Stomach smooth muscle (tissue), 2 donors: ENCODE results near the gene CABYR.

Experiments
- H3K27ac ChIP-seq: one replicate; pipeline ENCODE4 v1.7.0; 2013; ENCODE audit warnings: mild to moderate bottlenecking, low read length, inconsistent platforms
- H3K27me3 ChIP-seq, 2 donors: one replicate each; pipeline ENCODE4 v1.7.0; 2013; ENCODE audit warnings: low read length in 2 of 2; ENCODE audit not compliant: insufficient read depth in 2 of 2, control insufficient read depth in 1 of 2
- H3K36me3 ChIP-seq, 2 donors: one replicate each; pipeline ENCODE4 v1.7.0; 2013; ENCODE audit warnings: low read length in 2 of 2; ENCODE audit not compliant: control insufficient read depth in 2 of 2, insufficient read depth in 2 of 2
- H3K4me1 ChIP-seq: one replicate; pipeline ENCODE4 v1.7.0; 2013; ENCODE audit warnings: low read length; ENCODE audit not compliant: control insufficient read depth, insufficient read depth
- H3K4me3 ChIP-seq, 2 donors: one replicate each; pipeline ENCODE4 v1.7.0; 2013; ENCODE audit warnings: low read length in 2 of 2
- H3K9ac ChIP-seq, 2 donors: one replicate each; pipeline ENCODE4 v1.7.0; 2013; ENCODE audit warnings: low read length in 2 of 2, mild to moderate bottlenecking in 1 of 2
- H3K9me3 ChIP-seq, 2 donors: one replicate each; pipeline ENCODE4 v1.7.0; 2013; ENCODE audit warnings: low read length in 2 of 2; ENCODE audit not compliant: control insufficient read depth in 2 of 2
- donor health status: healthy.
- donor health status: Pancreatic carcinoma.

Gene CABYR

DNA sequence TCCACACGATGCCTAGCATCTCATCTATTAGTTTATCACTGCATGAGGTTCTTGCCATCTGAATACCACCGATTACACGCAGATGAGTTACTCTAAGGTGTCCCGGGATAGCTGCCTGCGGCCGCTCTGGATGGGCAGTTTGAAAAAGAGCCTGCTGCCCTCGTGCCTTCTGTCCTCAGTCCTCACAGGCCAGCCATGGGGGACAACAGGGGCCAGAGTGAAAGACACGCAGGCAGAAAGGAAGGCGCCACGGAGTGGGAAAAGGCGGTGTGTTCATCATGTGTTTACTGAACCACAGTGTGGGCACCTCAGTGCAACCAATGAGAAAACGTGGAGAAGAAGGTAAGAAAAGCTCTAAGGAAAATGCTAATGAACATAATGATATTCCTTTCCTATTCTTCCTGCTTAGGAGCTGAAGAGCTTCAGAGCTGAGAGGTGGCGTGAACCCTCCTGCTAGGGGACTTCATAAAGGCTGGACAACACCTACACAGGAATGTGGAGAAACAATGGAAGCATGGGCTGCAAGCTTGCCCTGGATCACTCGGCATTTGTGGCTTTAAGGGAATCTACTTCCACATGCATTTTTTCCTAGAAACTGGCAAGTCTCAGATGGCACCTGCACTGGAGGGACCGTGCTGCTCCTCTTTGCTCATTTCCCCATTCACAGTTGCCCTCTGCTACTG is 50.9 kb downstream of the CABYR start:
- H3K4me1 ChIP-seq, result peaks cover 2% of the 10 kb centered on the region
- H3K27me3 ChIP-seq, result no peaks in the 10 kb centered on the region
- peaks cover 0 to 2% of the 10 kb centered on the region in 2 donors for H3K36me3 ChIP-seq
- H3K9ac ChIP-seq, result no peak overlapping the region
- no peak overlapping the region for H3K4me3 ChIP-seq
- H3K9me3 ChIP-seq, result no peaks in the 10 kb centered on the region
- no peak overlapping the region for H3K27ac ChIP-seq

DNA sequence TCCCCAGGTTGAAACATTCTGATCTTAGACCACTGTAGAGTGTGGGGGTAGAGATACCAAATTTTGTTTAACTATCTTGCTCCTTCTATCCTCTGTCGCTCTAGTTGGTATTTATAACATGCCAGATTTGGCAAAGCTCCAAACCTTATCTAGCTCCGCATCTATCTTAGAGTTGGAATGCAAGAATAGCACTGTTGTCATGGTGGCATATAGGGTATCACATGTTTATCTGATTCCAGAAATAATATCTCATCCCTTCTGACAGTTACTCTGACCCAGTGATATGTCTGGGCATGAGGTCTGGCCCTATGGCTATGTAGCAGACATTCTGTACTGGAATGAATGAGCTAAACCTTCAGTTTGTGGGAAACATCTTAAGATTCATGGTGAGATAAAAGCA is 51.7 kb downstream of the CABYR start:
- Histone ChIP-seq H3K4me3 (no peak overlapping the region), H3K4me1 (peaks cover 2% of the 10 kb centered on the region), H3K9me3 (no peaks in the 10 kb centered on the region), H3K36me3 (peaks cover 2 to 5% of the 10 kb centered on the region in 2 donors), H3K27me3 (no peaks in the 10 kb centered on the region), H3K27ac (no peak overlapping the region), H3K9ac (no peak overlapping the region)

DNA sequence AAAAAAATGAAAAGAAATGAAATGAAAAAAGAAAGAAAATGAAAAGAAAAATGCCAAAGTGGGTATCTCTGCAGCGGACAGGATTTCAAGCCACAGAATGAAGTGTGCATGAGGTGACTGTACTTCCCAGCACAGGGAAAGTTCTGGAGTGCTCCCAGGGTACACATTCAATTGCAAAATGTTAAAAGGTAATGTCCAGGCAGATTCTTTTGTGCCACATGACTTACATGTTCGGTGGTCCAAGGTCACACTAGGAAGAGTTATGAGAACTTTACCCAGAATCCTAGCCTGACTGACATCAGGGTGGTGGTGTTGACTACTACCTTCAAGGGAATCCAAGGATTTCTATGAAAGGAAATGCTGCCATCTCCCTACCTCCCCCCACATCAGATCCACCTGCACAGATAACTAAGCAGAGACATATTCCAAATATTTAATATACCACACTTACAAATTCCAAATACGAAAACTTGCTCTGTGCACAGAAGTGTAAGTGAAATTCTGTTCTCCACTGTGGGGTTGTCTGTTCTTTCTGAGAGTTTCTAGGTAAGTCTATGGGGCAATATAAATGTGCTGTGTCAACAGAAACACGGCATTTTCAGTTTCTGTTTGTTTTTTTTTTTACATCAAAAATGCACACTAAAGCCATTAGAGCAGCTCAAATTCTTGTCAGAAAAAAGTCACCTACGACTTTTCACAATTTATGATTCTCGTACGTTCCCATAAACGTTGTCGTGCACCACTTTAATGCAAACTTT is 56.6 kb downstream of the CABYR start:
- Histone ChIP-seq H3K9ac (no peak overlapping the region), H3K4me1 (peaks cover 6% of the 10 kb centered on the region), H3K27me3 (no peaks in the 10 kb centered on the region), H3K9me3 (no peaks in the 10 kb centered on the region), H3K27ac (no peak overlapping the region), H3K4me3 (no peak overlapping the region), H3K36me3 (peaks cover 0 to 7% of the 10 kb centered on the region in 2 donors)

DNA sequence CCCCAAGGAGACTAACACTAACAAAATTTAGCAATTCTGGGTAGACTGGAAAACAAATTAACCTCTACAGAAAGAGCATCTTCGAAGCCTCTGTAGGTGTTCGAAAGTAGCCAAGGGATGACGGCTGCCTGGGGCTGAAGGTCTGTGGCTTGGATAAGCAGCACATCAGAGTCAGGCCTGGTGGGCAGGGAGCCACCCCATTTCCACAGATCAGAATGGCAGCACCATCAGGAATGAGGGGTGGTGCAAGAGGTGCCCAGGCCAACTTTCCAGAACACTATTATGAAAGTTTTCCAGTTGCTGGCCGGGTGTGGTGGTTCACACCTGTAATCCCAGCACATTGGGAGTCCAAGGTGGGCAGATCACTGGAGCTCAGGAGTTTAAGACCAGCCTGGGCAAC is 57.9 kb downstream of the CABYR start:
- Histone ChIP-seq H3K27ac (no peak overlapping the region), H3K27me3 (no peaks in the 10 kb centered on the region), H3K9me3 (no peaks in the 10 kb centered on the region), H3K4me1 (peaks cover 8% of the 10 kb centered on the region), H3K36me3 (peaks cover 0 to 7% of the 10 kb centered on the region in 2 donors), H3K9ac (no peak overlapping the region), H3K4me3 (no peak overlapping the region)

DNA sequence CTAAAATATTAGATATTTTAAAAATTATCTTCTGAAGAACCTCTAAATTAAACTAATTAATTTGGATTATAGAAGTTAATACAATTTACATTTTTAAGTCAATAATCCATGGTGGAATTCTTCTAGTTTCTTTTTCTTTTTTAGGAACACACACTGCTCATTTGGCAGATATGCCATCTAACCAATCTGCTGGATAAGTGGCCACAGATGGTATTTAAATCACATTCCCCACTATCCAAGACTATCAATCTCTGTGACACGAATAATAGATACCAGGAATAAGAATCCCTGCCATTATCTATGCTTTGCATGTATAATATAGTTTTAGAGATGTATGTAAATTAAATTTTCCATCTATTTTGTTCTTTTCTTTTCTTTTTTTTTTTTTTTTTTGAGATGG is 58.5 kb downstream of the CABYR start:
- no peak overlapping the region for H3K27ac ChIP-seq

DNA sequence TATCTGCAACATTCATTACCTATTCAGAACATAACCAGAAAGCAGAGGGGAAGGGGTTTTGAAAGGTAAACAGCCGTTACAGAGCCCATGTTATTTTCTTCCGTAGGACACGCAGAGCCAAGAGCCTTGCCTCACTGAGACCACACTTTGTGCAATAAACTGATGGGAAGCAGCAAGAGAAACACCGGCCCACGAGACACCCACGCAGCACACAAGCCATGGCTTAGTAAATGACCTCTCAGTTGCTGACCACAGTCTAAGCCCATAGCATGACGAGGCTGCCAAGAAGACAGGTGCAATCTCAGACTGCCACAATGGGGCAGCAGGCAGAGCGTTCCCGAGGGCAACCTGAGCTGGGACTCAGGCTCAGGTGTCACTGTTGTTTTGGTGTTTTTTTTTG is 59.6 kb downstream of the CABYR start:
- no peak overlapping the region for H3K27ac ChIP-seq
- H3K9me3 ChIP-seq, result no peaks in the 10 kb centered on the region
- peaks cover 0 to 7% of the 10 kb centered on the region in 2 donors for H3K36me3 ChIP-seq
- H3K27me3 ChIP-seq, result no peaks in the 10 kb centered on the region
- H3K4me1 ChIP-seq, result peaks cover 10% of the 10 kb centered on the region
- no peak overlapping the region for H3K4me3 ChIP-seq
- H3K9ac ChIP-seq, result no peak overlapping the region

More for the DNA sequence above, 58.5 kb downstream of the CABYR start:
- Histone ChIP-seq H3K27me3 (no peaks in the 10 kb centered on the region), H3K9me3 (no peaks in the 10 kb centered on the region), H3K4me1 (peaks cover 10% of the 10 kb centered on the region), H3K36me3 (peaks cover 0 to 7% of the 10 kb centered on the region in 2 donors), H3K4me3 (no peak overlapping the region), H3K9ac (no peak overlapping the region)

DNA sequence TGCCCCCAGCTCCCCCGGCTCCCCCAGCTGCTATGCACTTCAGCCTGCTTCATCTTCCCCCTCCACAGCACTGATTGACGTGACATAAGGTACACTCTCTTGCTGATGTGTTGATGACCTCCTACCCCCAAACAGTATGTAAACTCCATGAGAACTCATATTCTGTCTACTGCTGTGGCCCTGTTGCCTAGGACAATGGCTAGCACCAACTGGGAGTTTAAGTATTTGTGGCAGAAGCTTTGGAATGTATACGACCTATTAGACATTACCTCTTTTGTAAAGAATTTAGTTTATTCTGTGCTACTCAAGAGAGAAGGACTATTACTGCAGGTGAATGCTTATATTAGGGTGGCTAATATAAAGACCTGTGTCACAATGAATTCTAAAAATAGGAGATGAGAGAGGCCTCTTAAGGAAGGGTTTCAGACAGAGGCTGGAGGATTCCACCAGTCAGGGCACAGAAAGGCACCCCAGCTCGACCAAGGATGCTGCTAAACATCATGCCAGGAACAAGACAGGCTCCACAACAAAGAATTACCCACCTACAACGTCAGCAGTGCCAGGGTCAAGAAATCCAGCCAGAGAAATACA is 60.6 kb downstream of the CABYR start:
- Histone ChIP-seq H3K36me3 (peaks cover 0 to 7% of the 10 kb centered on the region in 2 donors), H3K27me3 (no peaks in the 10 kb centered on the region), H3K4me1 (peaks cover 10% of the 10 kb centered on the region), H3K4me3 (no peak overlapping the region), H3K27ac (no peak overlapping the region), H3K9ac (no peak overlapping the region), H3K9me3 (no peaks in the 10 kb centered on the region)

DNA sequence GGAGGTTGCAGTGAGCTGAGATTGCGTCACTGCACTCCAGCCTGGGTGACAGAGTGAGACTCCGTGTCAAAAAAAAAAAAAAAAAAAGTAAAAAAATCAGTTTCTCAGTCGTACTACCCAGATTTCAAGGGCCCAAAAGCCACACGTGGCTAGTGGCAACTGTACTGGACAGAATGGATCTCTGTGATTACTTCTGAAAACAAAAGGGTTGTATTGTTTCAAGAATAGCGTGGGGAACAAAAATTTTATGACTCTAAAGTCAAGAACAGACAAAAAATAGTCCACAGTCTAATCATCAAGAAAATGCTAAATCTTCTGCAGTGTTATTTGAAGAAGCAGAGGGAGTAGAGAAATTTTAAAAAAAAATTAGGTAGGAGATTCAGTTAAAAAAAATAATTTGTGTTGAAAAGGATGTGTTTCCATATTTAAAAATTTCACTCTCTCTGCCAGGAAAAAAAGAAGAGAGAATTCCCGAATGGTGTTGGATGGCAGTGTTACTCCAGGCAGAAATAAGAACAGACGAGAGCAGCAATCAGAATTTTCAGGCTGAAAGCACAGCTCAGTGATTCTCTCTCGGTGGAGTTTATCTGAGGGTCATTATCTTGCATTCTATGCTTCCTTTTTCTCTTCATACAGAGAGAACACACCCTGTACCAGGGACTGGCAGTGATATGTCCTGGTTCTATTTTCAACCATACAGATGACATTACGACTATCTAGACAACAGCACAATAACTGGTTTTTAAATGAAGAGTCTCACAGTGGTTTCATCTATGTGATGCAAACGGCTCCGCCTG is 61.8 kb downstream of the CABYR start:
- no peaks in the 10 kb centered on the region for H3K9me3 ChIP-seq
- H3K9ac ChIP-seq, result no peak overlapping the region
- no peak overlapping the region for H3K27ac ChIP-seq
- peaks cover 10% of the 10 kb centered on the region for H3K4me1 ChIP-seq
- no peaks in the 10 kb centered on the region for H3K27me3 ChIP-seq
- no peak overlapping the region for H3K4me3 ChIP-seq
- peaks cover 0 to 1% of the 10 kb centered on the region in 2 donors for H3K36me3 ChIP-seq

DNA sequence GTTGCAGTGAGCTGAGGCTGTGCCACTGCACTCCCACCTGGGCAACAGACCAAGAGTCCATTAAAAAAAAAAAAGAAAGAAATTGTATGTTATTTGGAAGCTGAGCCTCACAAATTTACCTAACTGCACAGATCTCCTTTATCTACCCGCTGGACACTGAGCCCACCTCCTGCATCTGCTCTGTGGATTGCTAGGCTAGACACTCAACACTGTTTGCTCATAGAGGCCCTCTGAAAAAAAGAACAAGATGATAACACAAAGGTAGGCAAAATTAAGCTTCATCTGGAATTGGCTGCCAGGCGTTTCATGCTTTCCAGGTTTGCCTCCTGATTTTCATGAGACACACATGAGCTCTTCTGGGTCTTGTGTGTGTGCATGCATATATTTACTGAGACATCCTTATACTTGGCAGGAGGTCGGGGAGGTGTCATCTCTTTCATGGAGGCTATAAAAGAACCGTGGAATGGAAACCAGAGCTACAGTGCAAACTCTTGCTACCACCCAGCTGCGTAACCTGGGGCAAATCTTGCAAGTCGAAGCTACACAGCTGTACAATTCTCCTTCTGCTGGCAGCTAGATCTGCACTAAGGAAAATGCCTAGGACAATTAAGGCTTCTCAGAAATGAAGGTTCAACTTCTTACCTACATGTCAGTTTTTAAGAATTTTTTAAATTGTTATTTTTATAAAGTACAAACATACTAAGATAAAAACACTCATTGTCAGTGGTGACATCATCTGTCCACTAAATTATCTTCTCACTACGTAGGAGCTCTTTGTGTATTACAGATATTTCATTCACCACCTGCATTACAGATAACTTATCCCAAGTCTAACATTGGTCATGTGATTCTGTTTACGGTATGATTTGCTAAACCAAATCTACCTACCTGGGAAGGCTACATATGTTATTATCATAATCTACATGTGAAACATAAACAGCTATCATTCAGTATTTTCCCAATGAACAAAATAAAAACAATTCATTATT is 63.1 kb downstream of the CABYR start:
- H3K9ac ChIP-seq, result no peak overlapping the region
- H3K4me3 ChIP-seq, result no peak overlapping the region
- H3K27me3 ChIP-seq, result no peaks in the 10 kb centered on the region
- H3K36me3 ChIP-seq, result no peaks in the 10 kb centered on the region
- peaks cover 10% of the 10 kb centered on the region for H3K4me1 ChIP-seq
- no peak overlapping the region for H3K27ac ChIP-seq
- H3K9me3 ChIP-seq, result no peaks in the 10 kb centered on the region
